Trophoblast cell (in vitro differentiated cells and primary cell): ENCODE measurements around the gene CCDC6.
A peak's percentile ranks its signal among the peaks of the same experiment; 100 is the strongest.

Source experiments
- DNase-seq, 2 donors: peaks; one replicate each; pipeline ENCODE4 v3.0.0-alpha.2; 2016
- H2AFZ ChIP-seq: 2 replicates; pipeline ENCODE4 v1.6.1; 2013; ENCODE audit warnings: low read length, moderate library complexity, mild to moderate bottlenecking; ENCODE audit not compliant: insufficient read depth, poor library complexity
- H2AK5ac ChIP-seq: 2 replicates; pipeline ENCODE4 v1.6.1; 2013; ENCODE audit warnings: mild to moderate bottlenecking, low read length
- H2BK120ac ChIP-seq: 2 replicates; pipeline ENCODE4 v1.6.1; 2013; ENCODE audit warnings: low read length, mild to moderate bottlenecking, moderate library complexity; ENCODE audit not compliant: insufficient read depth, poor library complexity
- H2BK12ac ChIP-seq: 2 replicates; pipeline ENCODE4 v1.6.1; 2013; ENCODE audit warnings: mild to moderate bottlenecking, low read length, moderate library complexity
- H2BK5ac ChIP-seq: 2 replicates; pipeline ENCODE4 v1.6.1; 2013; ENCODE audit warnings: low read length, low read depth, moderate library complexity, mild to moderate bottlenecking; ENCODE audit not compliant: poor library complexity
- H3K14ac ChIP-seq: 2 replicates; pipeline ENCODE4 v1.6.1; 2013; ENCODE audit warnings: mild to moderate bottlenecking, low read length
- H3K18ac ChIP-seq: 2 replicates; pipeline ENCODE4 v1.6.1; 2013; ENCODE audit warnings: mild to moderate bottlenecking, low read length
- H3K23ac ChIP-seq: 2 replicates; pipeline ENCODE4 v1.6.1; 2013; ENCODE audit warnings: low read length
- H3K27ac ChIP-seq: 2 replicates; pipeline ENCODE4 v1.5.1; 2013; ENCODE audit warnings: low read depth, mild to moderate bottlenecking, inconsistent platforms, low read length, moderate library complexity
- H3K27me3 ChIP-seq: 2 replicates; pipeline ENCODE4 v1.6.1; 2013; ENCODE audit warnings: inconsistent platforms, mild to moderate bottlenecking, low read length, moderate library complexity; ENCODE audit not compliant: insufficient read depth
- H3K36me3 ChIP-seq, 2 experiments: 1 replicate in 1 of 2; 2 replicates in 1 of 2; pipeline ENCODE4 v1.6.1; 2013; ENCODE audit warnings: low read length in 2 of 2, mild to moderate bottlenecking in 2 of 2, moderate library complexity in 1 of 2; ENCODE audit not compliant: insufficient read depth in 2 of 2, control insufficient read depth in 1 of 2
- H3K4ac ChIP-seq: 2 replicates; pipeline ENCODE4 v1.6.1; 2013; ENCODE audit warnings: low read depth, mild to moderate bottlenecking, low read length, moderate library complexity
- H3K4me1 ChIP-seq, 2 experiments: 1 replicate in 1 of 2; 2 replicates in 1 of 2; pipeline ENCODE4 v1.6.1; 2013; ENCODE audit warnings: low read length in 2 of 2, mild to moderate bottlenecking in 2 of 2, moderate library complexity in 1 of 2; ENCODE audit not compliant: insufficient read depth in 2 of 2, control insufficient read depth in 1 of 2
- H3K4me2 ChIP-seq: 2 replicates; pipeline ENCODE4 v1.6.1; 2013; ENCODE audit warnings: inconsistent platforms, mild to moderate bottlenecking, low read length, moderate library complexity
- H3K4me3 ChIP-seq: 2 replicates; pipeline ENCODE4 v1.5.1; 2013; ENCODE audit warnings: mild to moderate bottlenecking, low read depth, low read length, inconsistent platforms
- H3K79me1 ChIP-seq: one replicate; pipeline ENCODE4 v1.6.1; 2013; ENCODE audit warnings: low read length
- H3K79me2 ChIP-seq: 2 replicates; pipeline ENCODE4 v1.6.1; 2013; ENCODE audit warnings: low read length, mild to moderate bottlenecking; ENCODE audit not compliant: control insufficient read depth, insufficient read depth, poor library complexity
- H3K9ac ChIP-seq: 2 replicates; pipeline ENCODE4 v1.6.1; 2013; ENCODE audit warnings: mild to moderate bottlenecking, low read length
- H3K9me3 ChIP-seq: 2 replicates; pipeline ENCODE4 v1.6.1; 2013; ENCODE audit warnings: low read depth, mild to moderate bottlenecking, control low read depth, inconsistent platforms, low read length; ENCODE audit not compliant: insufficient read depth
- H4K12ac ChIP-seq: 2 replicates; pipeline ENCODE4 v1.6.1; 2013; ENCODE audit warnings: low read depth, mild to moderate bottlenecking, low read length, moderate library complexity
- H4K8ac ChIP-seq: 2 replicates; pipeline ENCODE4 v1.6.1; 2013; ENCODE audit warnings: low read depth, mild to moderate bottlenecking, low read length, moderate library complexity
- H4K91ac ChIP-seq: one replicate; pipeline ENCODE4 v1.6.1; 2013; ENCODE audit warnings: low read depth, mild to moderate bottlenecking, low read length, moderate library complexity
- WGBS: extraction: QIAGEN DNeasy Blood & Tissue Kit; methylation state at CpG from one replicate; pipeline ENCODE4 v1.1.7; 2013; ENCODE audit warnings: missing lambda C conversion rate; ENCODE audit not compliant: insufficient read length, insufficient coverage; ENCODE audit errors: extremely low coverage; 5-methylcytosine and 5-hydroxymethylcytosine counted together

The CCDC6 gene

GRCh38 chr10:59910867-59911266, 4.5 kb upstream of the CCDC6 start:
- no CpG with 5 or more reads among the region's 5 CpGs for WGBS

GRCh38 chr10:59909815-59910214, 3.5 kb upstream of the CCDC6 start:
- no peaks in the 10 kb centered on the region for H3K36me3 ChIP-seq
- H3K27me3 ChIP-seq: no peaks in the 10 kb centered on the region
- H4K91ac ChIP-seq: no peak overlapping the region
- no peak overlapping the region for H3K27ac ChIP-seq
- H3K4me1 ChIP-seq: peaks cover 2 to 5% of the 10 kb centered on the region in 2 experiments
- H3K9ac ChIP-seq: no peak overlapping the region
- H3K9me3 ChIP-seq: no peaks in the 10 kb centered on the region
- H3K4ac ChIP-seq: no peak overlapping the region
- H3K4me3 ChIP-seq: no peak overlapping the region
- H4K12ac ChIP-seq: no peak overlapping the region
- H3K14ac ChIP-seq: no peak overlapping the region
- H2BK120ac ChIP-seq: no peak overlapping the region
- H3K23ac ChIP-seq: no peak overlapping the region
- peaks cover 17% of the 10 kb centered on the region for H3K79me2 ChIP-seq
- no peak overlapping the region for H2BK12ac ChIP-seq
- H2BK5ac ChIP-seq: no peak overlapping the region
- no peak overlapping the region for H2AFZ ChIP-seq
- H2AK5ac ChIP-seq: no peak overlapping the region
- no CpG with 5 or more reads among the region's 1 CpG for WGBS
- no peak overlapping the region for H4K8ac ChIP-seq
- no peak overlapping the region for H3K4me2 ChIP-seq
- H3K79me1 ChIP-seq: peaks cover 23% of the 10 kb centered on the region
- DNase-seq: no peak
- H3K18ac ChIP-seq: no peak overlapping the region

More at GRCh38 chr10:59910867-59911266, 4.5 kb upstream of the CCDC6 start:
- H3K4me1 ChIP-seq: peaks cover 0 to 2% of the 10 kb centered on the region in 2 experiments
- no peak overlapping the region for H3K27ac ChIP-seq
- H3K4me3 ChIP-seq: no peak overlapping the region
- no peak overlapping the region for H2AFZ ChIP-seq
- no peak overlapping the region for H3K23ac ChIP-seq
- no peak overlapping the region for H4K12ac ChIP-seq
- H3K9ac ChIP-seq: no peak overlapping the region
- no peak overlapping the region for H4K91ac ChIP-seq
- H3K79me1 ChIP-seq: peaks cover 15% of the 10 kb centered on the region
- H2AK5ac ChIP-seq: no peak overlapping the region
- no peak overlapping the region for H3K4me2 ChIP-seq
- H2BK5ac ChIP-seq: no peak overlapping the region
- H3K4ac ChIP-seq: no peak overlapping the region
- H2BK12ac ChIP-seq: no peak overlapping the region
- H4K8ac ChIP-seq: no peak overlapping the region
- H3K9me3 ChIP-seq: no peaks in the 10 kb centered on the region
- no peaks in the 10 kb centered on the region for H3K36me3 ChIP-seq
- DNase-seq: no peak
- no peak overlapping the region for H3K14ac ChIP-seq
- no peaks in the 10 kb centered on the region for H3K27me3 ChIP-seq
- H2BK120ac ChIP-seq: no peak overlapping the region
- H3K18ac ChIP-seq: no peak overlapping the region
- H3K79me2 ChIP-seq: peaks cover 7% of the 10 kb centered on the region

GRCh38 chr10:59908808-59909143, 2.4 kb upstream of the CCDC6 start:
- H3K14ac ChIP-seq: no peak overlapping the region
- no peak for DNase-seq
- peaks cover 22% of the 10 kb centered on the region for H3K79me2 ChIP-seq
- H3K4ac ChIP-seq: no peak overlapping the region
- no peak overlapping the region for H4K12ac ChIP-seq
- peak overlapping the region; percentile 69 for H3K4me2 ChIP-seq
- H3K4me3 ChIP-seq: no peak overlapping the region
- H3K27me3 ChIP-seq: no peaks in the 10 kb centered on the region
- H2AK5ac ChIP-seq: no peak overlapping the region
- H4K91ac ChIP-seq: no peak overlapping the region
- no CpG with 5 or more reads among the region's 4 CpGs for WGBS
- no peak overlapping the region for H3K23ac ChIP-seq
- peak overlapping the region; percentile 95 for H3K27ac ChIP-seq
- no peaks in the 10 kb centered on the region for H3K36me3 ChIP-seq
- H3K4me1 ChIP-seq: peaks cover 4 to 9% of the 10 kb centered on the region in 2 experiments
- H3K9me3 ChIP-seq: no peaks in the 10 kb centered on the region
- no peak overlapping the region for H2BK12ac ChIP-seq
- peaks cover 23% of the 10 kb centered on the region for H3K79me1 ChIP-seq
- H2BK5ac ChIP-seq: no peak overlapping the region
- H3K9ac ChIP-seq: no peak overlapping the region
- H3K18ac ChIP-seq: no peak overlapping the region
- no peak overlapping the region for H4K8ac ChIP-seq
- no peak overlapping the region for H2AFZ ChIP-seq
- no peak overlapping the region for H2BK120ac ChIP-seq

- Histone ChIP-seq H3K9ac (peak overlapping the region; percentile 15), H2BK120ac (no peak overlapping the region), H3K4me3 (no peak overlapping the region), H3K36me3 (no peaks in the 10 kb centered on the region), H4K12ac (no peak overlapping the region), H4K91ac (no peak overlapping the region), H3K23ac (no peak overlapping the region), H2AFZ (no peak overlapping the region), H4K8ac (no peak overlapping the region), H3K18ac (no peak overlapping the region), H3K14ac (no peak overlapping the region), H3K79me2 (peaks cover 22% of the 10 kb centered on the region), H3K4me1 (peaks cover 4 to 9% of the 10 kb centered on the region in 2 experiments), H3K27me3 (no peaks in the 10 kb centered on the region), H3K4ac (no peak overlapping the region), H2AK5ac (no peak overlapping the region), H3K9me3 (no peaks in the 10 kb centered on the region), H3K4me2 (peak overlapping the region; percentile 69), H2BK5ac (peak overlapping the region; percentile 46), H3K79me1 (peaks cover 23% of the 10 kb centered on the region), H3K27ac (peak overlapping the region; percentile 95), H2BK12ac (no peak overlapping the region)
- DNase-seq: peak in 1 of 2 donors; percentile 56
- no CpG with 5 or more reads among the region's 9 CpGs for WGBS
Observed at GRCh38 chr10:59907918-59908807, 1.8 kb upstream of the CCDC6 start.
